IPS-18a (cell line): ENCODE data around the gene DHDH.
"Not testable (repeated sequence)": the region's sequence is repeated elsewhere in the genome, so short reads cannot be mapped to it uniquely, and the experiment has no call there.

Source experiments
- H3K27ac ChIP-seq: one replicate; pipeline ENCODE4 v1.5.1; 2013; ENCODE audit warnings: low read length
- H3K27me3 ChIP-seq: one replicate; pipeline ENCODE4 v1.6.1; 2013; ENCODE audit warnings: mild to moderate bottlenecking, low read length; ENCODE audit not compliant: control insufficient read depth, insufficient read depth
- H3K36me3 ChIP-seq: one replicate; pipeline ENCODE4 v1.6.1; 2013; ENCODE audit warnings: low read depth, low read length; ENCODE audit not compliant: control insufficient read depth
- H3K4me1 ChIP-seq: one replicate; pipeline ENCODE4 v1.6.1; 2013; ENCODE audit warnings: low read depth, low read length; ENCODE audit not compliant: control insufficient read depth
- H3K4me3 ChIP-seq: one replicate; pipeline ENCODE4 v1.5.1; 2013; ENCODE audit warnings: low read length
- H3K9ac ChIP-seq: one replicate; pipeline ENCODE4 v1.6.1; 2013; ENCODE audit warnings: mild to moderate bottlenecking, low read length, moderate library complexity
- H3K9me3 ChIP-seq: one replicate; pipeline ENCODE4 v1.6.1; 2013; ENCODE audit warnings: low read depth, low read length; ENCODE audit not compliant: control insufficient read depth

The DHDH gene

DNA sequence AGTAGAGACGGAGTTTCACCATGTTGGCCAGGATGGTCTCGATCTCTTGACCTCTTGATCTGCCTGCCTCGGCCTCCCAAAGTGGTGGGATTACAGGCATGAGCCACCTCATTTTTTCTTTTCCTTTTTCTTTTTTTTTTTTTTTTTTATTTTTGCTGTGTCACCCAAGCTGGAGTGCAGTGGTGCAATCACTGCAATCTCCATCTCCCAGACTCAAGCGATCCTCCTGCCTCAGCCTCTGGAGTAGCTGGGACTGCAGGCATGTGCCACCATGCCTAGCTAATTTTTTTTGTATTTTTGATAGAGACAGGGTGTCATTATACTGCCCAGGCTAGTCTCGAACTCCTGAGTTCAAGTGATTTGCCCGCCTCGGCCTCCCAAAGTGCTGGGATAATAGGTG lies 31.2 kb upstream of the DHDH start:
- H3K27me3 ChIP-seq, H3K4me3 ChIP-seq, H3K36me3 ChIP-seq, H3K27ac ChIP-seq, H3K9me3 ChIP-seq, H3K4me1 ChIP-seq, H3K9ac ChIP-seq: not testable (repeated sequence)

DNA sequence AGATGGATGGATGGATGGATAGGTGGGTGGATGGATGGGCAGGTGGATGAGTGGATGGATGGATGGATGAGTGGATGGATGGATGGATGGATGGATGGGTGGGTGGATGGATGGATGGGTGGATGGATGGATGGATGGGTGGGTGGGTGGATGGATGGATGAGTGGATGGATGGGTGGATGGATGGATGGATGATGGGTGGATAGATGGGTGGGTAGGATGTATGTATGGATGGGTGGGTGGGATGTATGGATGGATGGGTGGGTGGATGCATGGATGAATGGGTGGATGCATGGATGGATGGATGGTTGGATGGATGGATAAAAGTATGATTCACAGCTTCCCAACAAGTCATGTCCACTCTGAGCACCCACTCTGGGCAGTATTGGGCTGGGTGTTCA lies 29.7 kb upstream of the DHDH start:
- H3K36me3 ChIP-seq, H3K9ac ChIP-seq, H3K9me3 ChIP-seq, H3K4me1 ChIP-seq, H3K27ac ChIP-seq, H3K4me3 ChIP-seq, H3K27me3 ChIP-seq: not testable (repeated sequence)

DNA sequence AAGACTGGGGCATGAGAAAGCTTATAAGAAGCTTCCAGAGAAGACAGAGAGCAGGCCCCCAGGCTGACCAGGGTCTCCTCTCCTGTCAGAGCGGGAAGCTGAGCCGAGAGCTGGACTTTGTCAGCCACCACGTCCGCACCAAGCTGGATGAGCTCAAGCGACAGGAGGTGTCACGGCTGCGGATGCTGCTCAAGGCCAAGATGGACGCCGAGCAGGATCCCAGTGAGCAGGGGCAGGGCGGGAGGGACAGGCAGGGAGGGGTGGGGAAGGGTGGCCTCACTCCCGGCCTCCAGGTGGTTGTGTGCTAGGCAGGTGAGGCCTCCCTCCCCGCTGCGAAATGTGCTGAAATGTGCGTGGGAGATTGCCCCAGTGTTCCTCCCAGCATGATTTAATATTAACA lies 27.8 kb upstream of the DHDH start:
- no peaks in the 10 kb centered on the region for H3K9me3 ChIP-seq
- no peaks in the 10 kb centered on the region for H3K27me3 ChIP-seq
- H3K4me1 ChIP-seq = no peaks in the 10 kb centered on the region
- no peak overlapping the region for H3K9ac ChIP-seq
- no peak overlapping the region for H3K27ac ChIP-seq
- H3K4me3 ChIP-seq = no peak overlapping the region
- H3K36me3 ChIP-seq = peaks cover 8% of the 10 kb centered on the region

DNA sequence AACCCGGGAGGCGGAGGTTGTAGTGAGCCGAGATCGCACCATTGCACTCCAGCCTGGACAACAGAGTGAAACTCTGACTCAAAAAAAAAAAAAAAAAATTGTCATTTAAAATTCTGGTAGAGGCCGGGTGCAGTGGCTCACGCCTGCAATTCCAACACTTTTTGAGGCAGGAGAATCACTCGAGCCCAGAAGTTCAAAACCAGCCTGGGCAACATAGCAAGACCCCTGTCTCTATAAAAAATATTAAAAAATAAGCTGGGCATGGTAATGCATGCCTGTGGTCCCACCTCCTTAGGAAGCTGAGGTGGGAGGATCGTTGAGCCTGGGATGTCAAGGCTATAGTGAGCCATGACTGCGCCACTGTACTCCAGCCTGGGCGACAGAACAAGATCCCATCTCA lies 27.2 kb upstream of the DHDH start:
- no peak overlapping the region for H3K4me3 ChIP-seq
- H3K27me3 ChIP-seq = no peaks in the 10 kb centered on the region
- no peak overlapping the region for H3K9ac ChIP-seq
- H3K27ac ChIP-seq = no peak overlapping the region
- no peaks in the 10 kb centered on the region for H3K9me3 ChIP-seq
- peaks cover 15% of the 10 kb centered on the region for H3K36me3 ChIP-seq
- H3K4me1 ChIP-seq = no peaks in the 10 kb centered on the region

DNA sequence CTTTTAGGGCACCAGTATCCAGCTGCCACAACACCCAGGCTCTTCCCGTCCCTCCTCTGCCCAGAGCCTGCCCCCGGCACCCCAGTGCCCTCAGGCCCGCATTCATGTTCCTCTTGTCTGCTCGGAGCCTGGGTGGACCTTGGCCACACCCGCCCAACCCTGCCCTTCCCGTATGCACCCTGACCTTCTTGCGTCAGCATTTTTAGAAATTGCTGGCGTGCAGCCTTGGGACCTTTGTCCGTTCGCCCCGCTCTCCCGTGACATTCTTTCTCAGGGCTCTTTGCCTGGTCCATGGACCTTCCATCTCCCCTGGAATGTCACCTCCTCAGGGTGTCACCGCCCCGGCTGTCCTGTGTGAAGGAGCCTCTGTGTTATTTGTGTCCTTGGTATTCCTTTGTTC lies 25.8 kb upstream of the DHDH start:
- no peaks in the 10 kb centered on the region for H3K9me3 ChIP-seq

DNA sequence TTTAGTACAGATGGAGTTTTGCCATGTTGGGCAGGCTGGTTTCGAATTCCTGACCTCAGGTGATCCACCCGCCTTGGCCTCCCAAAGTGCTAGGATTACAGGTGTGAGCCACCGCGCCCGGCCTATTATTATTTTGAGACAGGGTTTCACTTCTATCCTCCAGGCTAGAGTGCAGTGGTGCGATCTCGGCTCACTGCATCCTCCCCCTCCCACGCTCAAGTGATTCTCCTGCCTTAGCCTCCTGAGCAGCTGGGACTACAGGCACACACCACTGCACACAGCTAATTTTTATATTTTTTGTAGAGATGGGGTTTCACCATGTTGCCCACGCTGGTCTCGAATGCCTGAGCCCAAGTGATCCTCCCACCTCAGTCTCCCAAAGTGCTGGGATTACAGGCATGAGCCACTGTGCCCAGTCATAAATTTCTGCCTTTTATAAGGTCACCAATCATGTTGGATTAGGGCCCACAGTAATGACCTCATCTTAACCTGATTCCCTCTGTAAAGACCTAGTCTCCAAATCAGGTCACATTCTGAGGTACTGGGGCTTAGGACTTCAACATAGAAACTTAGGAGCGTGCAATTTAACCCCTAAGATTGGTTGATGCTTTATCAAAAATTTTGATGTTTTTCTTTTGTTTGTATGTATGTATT lies 23.9 kb upstream of the DHDH start:
- not testable (repeated sequence) for H3K27me3 ChIP-seq, H3K27ac ChIP-seq, H3K4me1 ChIP-seq, H3K4me3 ChIP-seq, H3K9ac ChIP-seq, H3K9me3 ChIP-seq
- H3K36me3 ChIP-seq = peaks cover 42% of the 10 kb centered on the region

More for the DNA sequence above, 25.8 kb upstream of the DHDH start:
- Histone ChIP-seq H3K27ac (no peak overlapping the region), H3K27me3 (no peaks in the 10 kb centered on the region), H3K4me1 (no peaks in the 10 kb centered on the region), H3K9ac (no peak overlapping the region), H3K36me3 (peaks cover 25% of the 10 kb centered on the region), H3K4me3 (no peak overlapping the region)

DNA sequence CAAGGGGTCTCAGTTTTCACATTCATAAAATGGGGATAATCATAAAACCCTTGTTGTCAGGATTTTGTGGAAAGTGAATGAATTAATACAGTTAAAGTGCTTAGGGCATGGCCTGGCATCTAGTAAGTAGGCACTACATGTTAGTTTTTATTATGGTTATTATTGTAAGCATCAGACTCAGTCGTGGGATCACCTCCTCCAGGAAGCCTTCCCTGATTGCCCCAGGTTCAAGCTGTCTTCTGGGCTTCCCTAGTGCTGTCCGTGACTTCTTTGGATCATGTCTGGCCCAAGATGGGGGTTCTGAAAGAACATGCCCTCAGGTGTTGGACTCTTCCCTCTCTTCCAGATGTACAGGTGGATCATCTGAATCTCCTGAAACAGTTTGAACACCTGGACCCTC lies 22.7 kb upstream of the DHDH start:
- Histone ChIP-seq H3K36me3 (peaks cover 48% of the 10 kb centered on the region), H3K27ac (no peak overlapping the region), H3K9ac (no peak overlapping the region), H3K9me3 (no peaks in the 10 kb centered on the region), H3K4me3 (no peak overlapping the region), H3K4me1 (no peaks in the 10 kb centered on the region), H3K27me3 (no peaks in the 10 kb centered on the region)

DNA sequence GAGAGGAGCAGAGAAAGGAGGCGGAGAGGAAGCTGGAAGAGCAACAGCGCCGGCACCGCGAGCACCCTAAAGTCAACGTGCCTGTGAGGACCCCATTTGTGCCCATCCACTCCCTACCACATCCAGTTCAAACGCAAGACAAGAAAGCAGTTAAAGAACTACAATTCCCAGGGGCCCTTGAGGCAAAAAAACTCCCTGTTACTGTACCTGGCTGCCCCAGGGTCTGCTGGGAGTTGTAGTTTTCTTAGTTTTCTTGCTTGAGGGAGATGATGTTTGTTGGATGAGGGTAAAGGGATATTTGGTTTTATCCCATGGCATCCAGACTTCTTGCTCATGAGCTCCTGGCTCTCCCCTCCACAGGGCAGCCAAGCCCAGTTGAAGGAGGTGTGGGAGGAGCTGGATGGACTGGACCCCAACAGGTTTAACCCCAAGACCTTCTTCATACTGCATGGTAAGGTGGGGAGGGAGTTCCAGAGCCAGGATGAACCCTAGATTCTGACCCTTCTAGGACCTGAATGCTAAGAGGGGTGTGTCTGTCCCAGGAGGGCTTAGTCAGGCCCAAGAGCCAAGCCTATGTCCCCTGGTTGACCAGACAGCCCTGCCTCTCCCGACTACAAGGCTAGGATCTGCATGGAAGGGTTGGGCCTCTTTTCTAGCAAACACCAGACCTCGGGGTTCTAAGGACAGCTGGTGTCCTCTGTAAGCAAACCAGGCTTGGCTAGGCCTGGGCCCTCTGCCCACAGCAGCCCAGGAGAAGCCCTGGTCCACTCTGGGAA lies 20.2 kb upstream of the DHDH start:
- H3K4me1 ChIP-seq = no peaks in the 10 kb centered on the region
- peaks cover 53% of the 10 kb centered on the region for H3K36me3 ChIP-seq
- H3K4me3 ChIP-seq = no peak overlapping the region
- H3K27me3 ChIP-seq = no peaks in the 10 kb centered on the region
- H3K9me3 ChIP-seq = no peaks in the 10 kb centered on the region
- no peak overlapping the region for H3K27ac ChIP-seq
- no peak overlapping the region for H3K9ac ChIP-seq

DNA sequence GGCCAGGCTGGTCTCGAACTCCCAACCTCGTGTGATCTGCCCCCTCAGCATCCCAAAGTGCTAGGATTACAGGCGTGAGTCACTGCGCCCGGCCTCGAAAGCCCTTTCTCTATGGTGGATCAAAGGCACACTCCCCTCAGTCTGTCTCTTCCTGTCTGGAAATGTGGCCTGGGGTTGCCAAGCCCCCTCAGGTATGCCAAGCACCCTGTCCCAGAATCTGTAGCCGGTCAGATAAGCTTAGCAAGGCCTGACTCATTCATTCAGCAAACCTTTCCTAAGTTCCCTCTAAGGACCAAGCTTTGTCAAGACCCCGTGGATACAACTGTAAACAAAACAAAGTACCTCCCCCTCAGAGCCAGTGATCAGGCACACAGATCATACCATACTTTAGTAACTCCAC lies 19.3 kb upstream of the DHDH start:
- Histone ChIP-seq H3K4me1 (no peaks in the 10 kb centered on the region), H3K9ac (no peak overlapping the region), H3K9me3 (no peaks in the 10 kb centered on the region), H3K27ac (no peak overlapping the region), H3K36me3 (peaks cover 50% of the 10 kb centered on the region), H3K27me3 (no peaks in the 10 kb centered on the region), H3K4me3 (no peak overlapping the region)

DNA sequence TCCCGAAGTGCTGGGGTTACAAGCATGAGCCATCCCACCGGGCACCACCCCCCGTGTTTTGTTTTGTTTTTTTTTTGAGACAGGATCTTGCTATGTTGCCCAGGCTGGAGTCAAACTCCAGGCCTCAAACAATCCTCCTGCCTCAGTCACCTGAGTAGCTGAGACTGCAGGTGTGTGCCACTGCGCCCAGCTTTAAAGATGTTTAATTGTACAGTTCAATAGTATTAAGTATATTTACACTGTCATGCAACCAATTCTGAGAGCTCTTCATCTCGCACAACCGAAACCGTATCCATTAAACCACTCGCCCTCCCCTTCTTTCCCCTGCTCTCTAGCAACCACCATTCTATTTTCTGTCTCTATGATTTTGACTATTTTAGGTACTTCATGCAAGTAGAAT lies 17.7 kb upstream of the DHDH start:
- Histone ChIP-seq H3K27me3 (no peaks in the 10 kb centered on the region), H3K9ac (no peak overlapping the region), H3K4me1 (no peaks in the 10 kb centered on the region), H3K9me3 (no peaks in the 10 kb centered on the region), H3K4me3 (no peak overlapping the region), H3K27ac (no peak overlapping the region), H3K36me3 (peaks cover 48% of the 10 kb centered on the region)

DNA sequence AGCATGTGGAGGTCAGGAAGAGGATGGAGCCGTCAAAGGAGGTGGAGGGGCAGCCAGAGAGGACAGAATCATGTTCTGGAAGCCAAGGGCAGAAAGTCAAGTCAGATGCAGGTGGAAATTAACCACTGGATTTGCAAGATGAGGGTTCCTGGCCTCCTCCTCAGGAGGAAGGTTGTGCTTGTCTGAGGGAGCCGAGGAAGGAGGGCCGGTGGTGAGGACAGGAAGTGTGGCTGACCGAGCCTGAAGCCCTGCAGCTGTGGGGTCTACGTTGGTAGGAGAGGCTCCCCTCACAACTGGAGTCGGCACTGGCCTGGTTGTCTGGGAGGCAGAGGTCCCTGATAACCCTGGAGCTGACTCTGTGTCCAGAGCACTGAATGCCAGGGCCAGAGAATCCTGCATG lies 15.4 kb upstream of the DHDH start:
- Histone ChIP-seq H3K9me3 (no peaks in the 10 kb centered on the region), H3K27ac (no peak overlapping the region), H3K27me3 (no peaks in the 10 kb centered on the region), H3K4me3 (no peak overlapping the region), H3K36me3 (peaks cover 27% of the 10 kb centered on the region), H3K9ac (no peak overlapping the region), H3K4me1 (no peaks in the 10 kb centered on the region)

DNA sequence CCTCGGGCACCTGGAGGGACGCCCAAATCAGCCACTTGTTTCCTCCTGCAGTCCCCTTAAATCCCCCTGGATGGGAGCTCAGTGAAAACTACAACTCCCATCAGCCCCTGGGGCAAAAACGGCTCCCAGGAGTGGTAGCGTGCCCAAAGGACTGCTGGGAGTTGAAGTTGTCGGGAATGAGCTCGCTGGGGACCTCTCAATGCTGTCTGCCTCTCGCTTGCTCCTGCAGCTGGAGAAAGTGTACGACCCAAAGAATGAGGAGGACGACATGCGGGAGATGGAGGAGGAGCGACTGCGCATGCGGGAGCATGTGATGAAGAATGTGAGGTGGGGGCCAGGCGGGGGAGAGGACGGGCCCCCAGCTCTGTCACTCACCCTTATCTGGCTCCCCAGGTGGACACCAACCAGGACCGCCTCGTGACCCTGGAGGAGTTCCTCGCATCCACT lies 14.7 kb upstream of the DHDH start:
- no peak overlapping the region for H3K27ac ChIP-seq
- H3K36me3 ChIP-seq = peaks cover 20% of the 10 kb centered on the region
- H3K4me3 ChIP-seq = no peak overlapping the region
- no peaks in the 10 kb centered on the region for H3K9me3 ChIP-seq
- no peak overlapping the region for H3K9ac ChIP-seq
- no peaks in the 10 kb centered on the region for H3K27me3 ChIP-seq
- no peaks in the 10 kb centered on the region for H3K4me1 ChIP-seq
